Smooth muscle cell (in vitro differentiated cells): ENCODE data around the gene DLG2. TPM values are rescaled to one million over a fixed set of nuclear protein-coding genes. Genes with fewer than 3 reads are reported as not detected.

Experiments used
- DNase-seq: peaks from one replicate; lab custom pipeline; 2025; ENCODE audit not compliant: unreplicated experiment; lab: John Stamatoyannopoulos, UW
- H2AFZ ChIP-seq: fragments of 200-600 bp; sonication (generic); 2 replicates; pipeline ENCODE4 v1.6.0; 2016; ENCODE audit warnings: antibody characterized with exemption, low read depth, mild to moderate bottlenecking
- H3F3A ChIP-seq: fragments of 200-600 bp; sonication (generic); 2 replicates; pipeline ENCODE4 v1.6.0; 2017; ENCODE audit warnings: antibody characterized with exemption, low read depth
- H3K27ac ChIP-seq: fragments of 200-600 bp; sonication (generic); 2 replicates; pipeline ENCODE4 v1.5.1; 2016; ENCODE audit warnings: low read depth, mild to moderate bottlenecking
- H3K27me3 ChIP-seq: fragments of 200-600 bp; sonication (generic); 2 replicates; pipeline ENCODE4 v1.6.1; 2016; ENCODE audit warnings: low read depth, mild to moderate bottlenecking
- H3K36me3 ChIP-seq: fragments of 200-600 bp; sonication (generic); 2 replicates; pipeline ENCODE4 v1.5.1; 2016; ENCODE audit warnings: low read depth
- H3K4me1 ChIP-seq: fragments of 200-600 bp; sonication (generic); 2 replicates; pipeline ENCODE4 v1.5.1; 2016; ENCODE audit warnings: low read depth
- H3K4me2 ChIP-seq: fragments of 200-600 bp; sonication (generic); 2 replicates; pipeline ENCODE4 v1.6.0; 2016; ENCODE audit warnings: mild to moderate bottlenecking
- H3K4me3 ChIP-seq: fragments of 200-600 bp; sonication (generic); 2 replicates; pipeline ENCODE4 v1.5.1; 2016; ENCODE audit warnings: mild to moderate bottlenecking
- H3K79me2 ChIP-seq: fragments of 200-600 bp; sonication (generic); 2 replicates; pipeline ENCODE4 v1.6.0; 2016; ENCODE audit warnings: low read depth, mild to moderate bottlenecking
- H3K9ac ChIP-seq: fragments of 200-600 bp; sonication (generic); 2 replicates; pipeline ENCODE4 v1.6.0; 2016; ENCODE audit warnings: low read depth
- H3K9me3 ChIP-seq: fragments of 200-600 bp; sonication (generic); replicated peaks from 2 replicates; pipeline ENCODE4 v1.5.1; 2016; ENCODE audit warnings: low read depth
- H4K20me1 ChIP-seq: fragments of 200-600 bp; sonication (generic); 2 replicates; pipeline ENCODE4 v1.6.0; 2016; ENCODE audit warnings: low read depth
- WGBS: methylation state at CpG from one replicate; pipeline ENCODE4 v1.1.7; 2016; ENCODE audit warnings: low lambda C conversion rate; 5-methylcytosine and 5-hydroxymethylcytosine counted together
- polyA plus RNA-seq: library from polyadenylated mRNA; unstranded; fragments of >200 nt; fragmentation: Nextera tagmentation; extraction: Ambion mirVana; gene quantifications from 2 replicates; pipeline ENCODE4 v1.2.1, GENCODE V29; 2016
- total RNA-seq: library from RNA; depleted of rRNA; stranded (reverse); fragments of >200 nt; gene quantifications from 2 replicates; pipeline ENCODE4 v1.2.3, GENCODE V29; 2014
- TF ChIP-seq, protein P1 (sequence below): fragments of 200-600 bp; sonication (generic); IDR thresholded peaks from 2 replicates; pipeline ENCODE4 v1.5.1; 2017; ENCODE audit warnings: borderline replicate concordance, mild to moderate bottlenecking, antibody characterized with exemption; ENCODE audit not compliant: insufficient read depth, poor library complexity, severe bottlenecking

DLG2 gene
- total and polyA plus RNA-seq, 2 experiments from 2014 or later: 0.74 to 1.1 TPM

DNA sequence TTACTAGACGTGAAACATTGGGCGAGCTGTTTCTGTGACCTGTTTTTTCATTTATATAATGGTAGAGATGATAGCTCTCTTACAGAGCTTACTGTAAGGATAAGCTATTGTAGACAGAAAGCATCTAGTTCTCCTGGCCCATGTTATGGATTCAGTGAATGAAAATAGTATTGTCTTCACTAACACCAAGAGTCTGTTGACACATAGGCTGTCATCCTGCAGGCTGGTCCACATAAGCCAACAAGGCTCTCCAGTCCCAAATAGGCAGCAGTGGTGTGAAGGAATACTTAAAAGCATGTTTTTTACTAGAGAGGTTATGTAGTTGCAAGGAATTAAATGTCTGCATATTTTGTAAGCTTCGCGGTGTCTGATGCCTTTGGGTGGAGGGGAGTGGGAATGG lies 1963.2 kb downstream of the DLG2 start:
- H3K4me1 ChIP-seq: no peaks in the 10 kb centered on the region
- H2AFZ ChIP-seq: no peak overlapping the region
- TF ChIP-seq, protein P1, sequence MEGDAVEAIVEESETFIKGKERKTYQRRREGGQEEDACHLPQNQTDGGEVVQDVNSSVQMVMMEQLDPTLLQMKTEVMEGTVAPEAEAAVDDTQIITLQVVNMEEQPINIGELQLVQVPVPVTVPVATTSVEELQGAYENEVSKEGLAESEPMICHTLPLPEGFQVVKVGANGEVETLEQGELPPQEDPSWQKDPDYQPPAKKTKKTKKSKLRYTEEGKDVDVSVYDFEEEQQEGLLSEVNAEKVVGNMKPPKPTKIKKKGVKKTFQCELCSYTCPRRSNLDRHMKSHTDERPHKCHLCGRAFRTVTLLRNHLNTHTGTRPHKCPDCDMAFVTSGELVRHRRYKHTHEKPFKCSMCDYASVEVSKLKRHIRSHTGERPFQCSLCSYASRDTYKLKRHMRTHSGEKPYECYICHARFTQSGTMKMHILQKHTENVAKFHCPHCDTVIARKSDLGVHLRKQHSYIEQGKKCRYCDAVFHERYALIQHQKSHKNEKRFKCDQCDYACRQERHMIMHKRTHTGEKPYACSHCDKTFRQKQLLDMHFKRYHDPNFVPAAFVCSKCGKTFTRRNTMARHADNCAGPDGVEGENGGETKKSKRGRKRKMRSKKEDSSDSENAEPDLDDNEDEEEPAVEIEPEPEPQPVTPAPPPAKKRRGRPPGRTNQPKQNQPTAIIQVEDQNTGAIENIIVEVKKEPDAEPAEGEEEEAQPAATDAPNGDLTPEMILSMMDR: no peak
- H3K4me3 ChIP-seq: no peak overlapping the region
- no peak overlapping the region for H3K4me2 ChIP-seq
- WGBS: 98% methylated on average over 4 of the region's 4 CpGs
- H3K79me2 ChIP-seq: no peaks in the 10 kb centered on the region
- no peaks in the 10 kb centered on the region for H3K9me3 ChIP-seq
- H3K27ac ChIP-seq: no peak overlapping the region
- no peaks in the 10 kb centered on the region for H3K27me3 ChIP-seq
- no peak overlapping the region for H3K9ac ChIP-seq
- DNase-seq: no peak
- H3K36me3 ChIP-seq: no peaks in the 10 kb centered on the region
- no peaks in the 10 kb centered on the region for H4K20me1 ChIP-seq
- H3F3A ChIP-seq: no peaks in the 10 kb centered on the region

- WGBS: 93% methylated on average over 3 of the region's 3 CpGs
- H3K36me3 ChIP-seq: no peaks in the 10 kb centered on the region
- H3K4me2 ChIP-seq: no peak overlapping the region
- H3K4me1 ChIP-seq: no peaks in the 10 kb centered on the region
- H3K79me2 ChIP-seq: no peaks in the 10 kb centered on the region
- no peak for DNase-seq
- H3K27ac ChIP-seq: no peak overlapping the region
- no peak overlapping the region for H2AFZ ChIP-seq
- no peak overlapping the region for H3K9ac ChIP-seq
- no peak overlapping the region for H3K4me3 ChIP-seq
- TF ChIP-seq, protein P1: no peak
- no peaks in the 10 kb centered on the region for H3K9me3 ChIP-seq
- H4K20me1 ChIP-seq: no peaks in the 10 kb centered on the region
- H3K27me3 ChIP-seq: no peaks in the 10 kb centered on the region
- no peaks in the 10 kb centered on the region for H3F3A ChIP-seq
Observed at GRCh38 chr11:83663446-83663845, 1963.7 kb downstream of the DLG2 start.

GRCh38 chr11:83662494-83662893 lies 1964.7 kb downstream of the DLG2 start:
- Histone ChIP-seq H2AFZ (peak overlapping the region; percentile 69), H3K9me3 (no peaks in the 10 kb centered on the region), H3K4me1 (no peaks in the 10 kb centered on the region), H3K36me3 (no peaks in the 10 kb centered on the region), H3K27ac (no peak overlapping the region), H4K20me1 (no peaks in the 10 kb centered on the region), H3K4me3 (no peak overlapping the region), H3K4me2 (no peak overlapping the region), H3F3A (no peaks in the 10 kb centered on the region), H3K79me2 (no peaks in the 10 kb centered on the region), H3K9ac (no peak overlapping the region), H3K27me3 (no peaks in the 10 kb centered on the region)
- TF ChIP-seq, protein P1: no peak
- DNase-seq: no peak
- WGBS: 95% methylated on average over 1 of the region's 1 CpG
